ENCODE results near the gene PRKG1.

DNA sequence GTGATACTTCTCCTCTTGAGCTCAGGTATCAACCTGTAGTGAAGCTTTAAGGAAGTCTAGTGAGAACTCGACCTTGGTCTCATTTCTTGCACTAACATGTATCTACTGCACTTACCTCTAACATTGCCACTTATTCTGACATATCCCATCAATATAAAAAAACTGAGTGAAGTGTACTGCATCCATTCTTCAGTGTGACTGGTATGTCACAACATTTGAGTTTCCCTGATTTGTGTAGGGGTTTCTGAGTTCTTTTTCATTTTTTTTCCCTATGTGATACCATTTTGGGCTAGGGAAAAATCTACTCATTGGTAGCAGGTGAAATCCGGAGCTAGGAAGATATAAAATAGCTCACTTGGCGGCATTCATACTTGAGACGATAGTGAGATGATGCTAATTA is 274.3 kb downstream of the PRKG1 start:
- TF ChIP-seq POLR2A (IDR thresholded peaks at IDR 0.05; ENCODE audit: low read depth, low read length) (no peak), POLR2AphosphoS5 (IDR thresholded peaks at IDR 0.05; ENCODE audit: low read depth, low read length) (no peak)
